ENCODE data around the gene SCEL.

The SCEL gene

GRCh38 chr13:77674852-77675251 is 139.3 kb downstream of the SCEL start:
- DNase-seq: no peak

GRCh38 chr13:77678691-77679235 is 143.3 kb downstream of the SCEL start:
- DNase-seq: no peak

DNA sequence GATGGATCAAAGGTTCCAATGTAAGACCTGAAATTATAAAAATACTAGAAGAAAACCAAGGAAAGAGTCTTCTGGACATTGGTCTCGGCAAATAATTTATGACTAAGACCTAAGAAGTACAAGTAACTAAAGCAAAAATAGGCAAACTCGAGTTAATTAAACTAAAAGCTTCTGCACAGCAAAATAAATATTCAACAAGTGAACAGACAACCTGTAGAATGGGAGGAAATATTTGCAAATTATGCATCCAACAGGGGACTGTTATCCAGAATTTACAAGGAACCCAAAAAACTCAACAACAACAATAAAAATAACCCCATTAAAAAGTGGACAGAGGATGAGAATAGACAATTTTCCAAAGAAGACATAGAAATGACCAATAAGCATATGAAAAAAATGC is 152.3 kb downstream of the SCEL start:
- no peak for DNase-seq

GRCh38 chr13:77691871-77692270 is 156.4 kb downstream of the SCEL start:
- no peak for DNase-seq

GRCh38 chr13:77692746-77693448 is 157.4 kb downstream of the SCEL start:
- DNase-seq: no peak

- no peak for DNase-seq
Measured at GRCh38 chr13:77693449-77693940, 158.0 kb downstream of the SCEL start.
